ENCODE measurements around the gene POLN.

DNA sequence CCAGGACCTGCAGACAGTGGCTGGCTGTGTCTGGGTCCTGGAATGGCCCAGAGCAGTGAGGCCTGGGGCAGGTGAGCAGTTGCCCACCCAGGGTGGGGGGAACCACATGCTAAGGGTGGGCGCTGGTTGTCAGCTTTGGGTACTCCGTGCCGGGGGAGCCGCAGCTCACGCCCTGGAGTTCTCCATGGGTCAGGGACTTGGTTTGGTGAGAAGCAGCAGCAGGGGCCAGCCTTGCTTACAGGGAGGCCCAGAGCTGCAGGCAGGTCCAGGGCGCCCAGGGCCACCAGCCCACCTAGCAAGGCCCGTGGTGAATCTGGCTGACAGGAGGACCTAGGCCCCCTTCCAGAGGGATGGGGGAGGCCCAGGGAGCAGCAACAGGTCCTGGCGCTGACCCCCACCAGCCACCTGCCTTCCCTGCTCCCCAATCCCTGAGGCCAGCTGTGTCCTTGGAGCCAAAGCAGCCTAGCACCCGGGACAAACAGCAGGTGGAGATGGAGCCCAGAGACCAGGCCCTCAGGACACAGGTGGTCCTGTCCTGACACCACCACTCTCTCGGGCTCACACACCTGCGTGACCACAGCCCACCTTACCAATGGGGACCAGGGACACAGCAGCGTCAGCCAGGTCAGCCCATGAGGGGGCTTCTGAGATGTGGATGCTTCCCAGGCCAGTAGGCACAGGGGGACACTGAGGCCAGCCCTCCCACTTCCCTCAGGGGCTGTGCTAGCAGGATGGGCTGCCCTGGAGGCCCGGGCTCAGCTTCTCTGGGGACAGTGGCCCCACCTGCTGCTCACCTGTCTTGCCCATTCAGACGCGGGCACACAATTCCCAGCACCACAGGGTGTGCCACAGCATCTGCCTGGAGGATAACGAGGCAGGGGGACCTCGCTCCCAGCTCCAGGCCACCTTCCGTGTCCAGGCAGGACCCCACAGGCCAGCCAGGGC, 16.4 kb upstream of the POLN start:
- TF ChIP-seq POLR2AphosphoS5 (IDR thresholded peaks at IDR 0.05; ENCODE audit: low read depth, low read length) (no peak), TAF1 (IDR thresholded peaks at IDR 0.05; ENCODE audit: borderline replicate concordance, insufficient read depth, low read length) (no peak), FOXP2 (optimal IDR thresholded peaks at IDR 0.05; ENCODE audit: borderline replicate concordance, extremely low read depth, extremely low read length, insufficient read depth) (no peak)
